GM12891 (cell line): ENCODE measurements around the gene TMEM135. TPM values are rescaled to one million over a fixed set of nuclear protein-coding genes. Genes with fewer than 3 reads are reported as not detected.
"Not testable (repeated sequence)": the region's sequence is repeated elsewhere in the genome, so short reads cannot be mapped to it uniquely, and the experiment has no call there.

Experiments
- DNase-seq: peaks from one replicate; pipeline ENCODE4 v3.0.0; 2011; ENCODE audit warnings: low spot score; ENCODE audit not compliant: insufficient read length
- FAIRE-seq: peaks from 2 replicates; lab custom pipeline; 2011; peaks lifted over from hg19 to GRCh38; lab: Jason Lieb, UNC
- PAX5 ChIP-seq: IDR thresholded peaks from 2 replicates; pipeline ENCODE4 v1.6.1; 2011; ENCODE audit warnings: low read length, moderate library complexity, mild to moderate bottlenecking; ENCODE audit not compliant: insufficient read depth, severe bottlenecking
- POLR2A ChIP-seq: IDR thresholded peaks from 2 replicates; pipeline ENCODE4 v1.6.1; 2011; ENCODE audit warnings: low read depth, low read length, control low read depth
- POLR2AphosphoS5 ChIP-seq: IDR thresholded peaks from 2 replicates; pipeline ENCODE4 v1.6.1; 2011; ENCODE audit warnings: low read depth, low read length, control low read depth
- POU2F2 ChIP-seq: IDR thresholded peaks from 2 replicates; pipeline ENCODE4 v1.6.1; 2011; ENCODE audit warnings: low read depth, mild to moderate bottlenecking, control low read depth, low read length, moderate library complexity
- SPI1 ChIP-seq: IDR thresholded peaks from 2 replicates; pipeline ENCODE4 v1.6.1; 2011; ENCODE audit warnings: low read depth, low read length, control low read depth
- TAF1 ChIP-seq: IDR thresholded peaks from 2 replicates; pipeline ENCODE4 v1.6.1; 2011; ENCODE audit warnings: low read depth, low read length, control low read depth
- polyA plus RNA-seq: library from polyadenylated mRNA; unstranded; fragments of >200 nt; gene quantifications from one replicate; pipeline ENCODE4 v1.2.1, GENCODE V29; 2012; ENCODE audit warnings: low read depth, missing spikeins, inconsistent platforms; ENCODE audit not compliant: missing spikeins

Gene TMEM135
- 4.1 TPM for polyA plus RNA-seq

DNA sequence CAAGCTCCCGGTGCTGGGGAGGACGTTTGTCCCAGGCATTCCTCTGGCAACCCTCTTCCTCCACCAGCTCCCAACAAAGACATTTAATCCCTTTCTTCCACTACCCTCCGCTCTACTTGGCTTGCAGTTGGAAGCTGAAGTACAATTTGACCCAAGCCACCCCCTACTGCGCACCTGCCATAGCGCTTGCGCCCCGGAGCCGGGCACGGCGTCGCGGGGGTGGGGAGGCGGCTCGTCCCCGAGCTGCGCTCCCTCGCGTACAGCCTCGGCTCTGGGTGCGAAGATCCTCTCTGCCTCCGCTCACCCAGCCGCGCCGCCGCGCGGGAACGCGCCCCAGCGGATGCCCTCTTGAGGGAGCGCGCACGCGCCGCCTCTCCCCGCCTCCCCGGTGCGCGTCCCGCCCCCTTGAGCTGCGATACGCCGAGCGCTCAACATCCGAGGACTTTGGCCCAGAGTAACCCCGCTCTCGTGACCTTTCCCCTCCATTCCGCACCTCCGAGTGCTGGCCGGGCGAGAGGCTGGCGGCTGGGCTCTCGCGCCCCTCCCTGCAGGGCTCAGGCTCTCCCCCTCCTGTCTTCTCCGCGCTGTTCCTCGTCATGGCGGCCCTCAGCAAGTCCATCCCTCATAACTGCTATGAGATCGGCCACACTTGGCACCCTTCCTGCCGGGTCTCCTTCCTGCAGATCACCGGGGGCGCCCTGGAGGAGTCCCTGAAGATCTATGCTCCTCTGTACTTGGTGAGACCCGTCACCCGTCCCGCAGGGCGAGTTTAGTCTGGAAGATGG is at the start of gene TMEM135:
TMEM135 (plus strand) TSS at position 485 of the 785 bp plus-strand sequence; CDS start at position 597, 112 bp downstream.
- TF ChIP-seq POLR2A (peak; percentile 73), PAX5 (no peak), TAF1 (peak; percentile 47; the same call in 1 of the 2 replicates), POLR2AphosphoS5 (peak; percentile 55; the same call in 1 of the 2 replicates), SPI1 (no peak), POU2F2 (0 out of 2 replicates have a peak, but pooled peaks have one; percentile 9)
- FAIRE-seq (peak; percentile 99), DNase-seq (peak; percentile 93)

DNA sequence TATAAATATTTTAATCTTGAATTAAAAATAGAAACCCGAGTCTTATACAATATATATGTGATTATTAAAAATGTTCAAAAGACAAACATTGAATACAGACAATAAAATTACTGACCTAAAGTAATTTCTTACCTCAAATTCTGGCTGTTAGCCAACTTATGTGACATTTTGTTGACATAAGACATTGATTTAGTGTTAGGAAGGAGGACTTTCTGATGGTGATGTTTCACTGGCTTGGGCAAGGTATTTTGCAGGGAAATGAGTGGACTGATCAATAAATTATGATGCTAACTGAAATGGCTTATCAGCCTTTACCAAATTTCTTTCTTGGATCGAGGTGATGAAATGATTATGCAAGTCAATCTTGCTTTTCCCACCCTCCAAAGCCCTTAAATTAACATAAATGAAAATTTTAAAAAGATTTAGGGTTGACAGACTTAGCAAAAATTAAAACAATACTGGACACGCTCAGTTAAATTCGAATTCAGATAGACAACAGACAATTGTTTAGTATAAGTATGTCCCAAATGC is 49.3 kb upstream of the TMEM135 start:
- FAIRE-seq (no peak), DNase-seq (no peak)
- TF ChIP-seq SPI1 (no peak), POLR2AphosphoS5 (no peak), TAF1 (no peak), POLR2A (no peak), PAX5 (no peak), POU2F2 (no peak)

- TF ChIP-seq SPI1: no peak
- no peak for TF ChIP-seq PAX5
- TF ChIP-seq TAF1: no peak
- TF ChIP-seq POU2F2: no peak
- no peak for TF ChIP-seq POLR2AphosphoS5
- FAIRE-seq (no peak), DNase-seq (no peak)
These were observed 47.7 kb upstream of the TMEM135 start for GRCh38 chr11:86990031-86990430.

- FAIRE-seq (no peak), DNase-seq (no peak)
- TF ChIP-seq POU2F2 (no peak), POLR2A (no peak), SPI1 (no peak), POLR2AphosphoS5 (no peak), TAF1 (no peak), PAX5 (no peak)
These were observed 47.2 kb upstream of the TMEM135 start for GRCh38 chr11:86990515-86990914.

DNA sequence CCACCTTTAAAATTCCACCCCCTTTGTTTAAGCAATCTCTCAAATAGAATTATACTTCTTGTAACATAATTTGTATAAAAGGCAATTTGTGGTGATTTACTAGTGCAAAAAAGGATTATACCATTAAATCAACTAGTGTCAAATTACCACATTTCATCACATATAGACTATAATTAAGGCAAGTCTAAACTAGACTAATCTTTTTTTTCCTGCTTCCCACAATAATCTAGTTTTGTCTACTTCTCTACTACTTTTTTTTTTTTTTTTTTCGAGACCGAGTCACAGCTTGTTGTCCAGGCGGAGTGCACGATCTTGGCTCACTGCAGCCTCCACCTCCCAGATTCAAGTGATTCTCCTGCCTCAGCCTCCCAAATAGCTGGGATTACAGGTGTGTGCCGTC is 46.4 kb upstream of the TMEM135 start:
- TF ChIP-seq TAF1: no peak
- no peak for TF ChIP-seq POLR2A
- TF ChIP-seq POLR2AphosphoS5: no peak
- no peak for TF ChIP-seq POU2F2
- no peak for TF ChIP-seq SPI1
- TF ChIP-seq PAX5: no peak
- FAIRE-seq: no peak
- no peak for DNase-seq

GRCh38 chr11:86992340-86992739 is 45.4 kb upstream of the TMEM135 start:
- FAIRE-seq, DNase-seq: not testable (repeated sequence)

DNA sequence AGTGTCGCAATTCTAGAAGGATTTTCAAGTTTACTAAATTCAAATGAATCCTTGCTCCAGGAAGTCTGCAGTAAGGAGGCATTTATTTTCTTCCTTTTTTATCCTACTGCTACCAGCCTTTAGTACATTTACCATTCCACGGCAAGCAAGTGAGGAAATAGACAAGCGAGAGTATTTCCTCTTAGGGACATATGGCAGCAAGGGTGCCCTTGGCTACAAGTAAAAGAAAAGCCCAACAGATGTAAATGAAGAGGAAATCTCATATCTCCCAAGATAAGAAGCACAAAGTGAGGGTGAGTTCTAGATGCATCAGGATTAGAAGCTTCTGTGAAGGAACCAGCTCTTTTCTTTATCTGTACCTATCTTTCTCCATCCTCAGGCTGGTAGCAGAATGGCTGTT is 44.7 kb upstream of the TMEM135 start:
- FAIRE-seq: no peak
- TF ChIP-seq POLR2AphosphoS5 (no peak), POU2F2 (no peak), POLR2A (no peak), TAF1 (no peak), SPI1 (no peak), PAX5 (no peak)
- no peak for DNase-seq

DNA sequence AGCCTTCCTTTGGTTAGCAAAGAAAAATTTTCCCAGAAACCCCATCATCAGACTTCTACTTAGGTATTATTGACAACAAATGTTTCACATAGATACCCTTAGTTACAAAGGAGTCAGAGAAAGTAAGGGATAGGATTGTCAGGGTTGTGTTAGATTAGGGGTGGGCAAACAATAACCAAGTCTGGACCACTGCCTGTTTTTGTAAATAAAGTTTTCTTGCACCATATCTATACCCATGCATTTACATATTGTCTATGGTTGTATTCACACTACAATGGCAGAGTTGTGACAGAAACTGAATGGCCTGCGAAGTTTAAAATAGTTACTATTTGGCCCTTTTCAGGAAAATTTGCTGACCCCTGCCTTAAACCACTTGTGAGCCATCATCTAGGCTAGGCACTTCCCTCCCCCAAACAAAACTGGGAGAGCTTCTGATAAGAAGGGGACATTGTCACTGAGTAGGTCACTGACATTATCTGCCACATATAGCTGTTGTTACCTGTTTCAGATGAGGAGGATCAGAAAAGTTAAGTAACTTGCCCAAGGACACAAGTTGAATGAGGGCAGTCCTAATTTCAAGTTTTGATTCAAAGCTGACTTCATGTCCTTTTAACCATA is 40.7 kb upstream of the TMEM135 start:
- TF ChIP-seq SPI1 (no peak), TAF1 (no peak), POLR2A (no peak), POU2F2 (no peak), PAX5 (no peak), POLR2AphosphoS5 (no peak)
- no peak for DNase-seq
- FAIRE-seq: no peak

- no peak for DNase-seq
- TF ChIP-seq POLR2A (no peak), POU2F2 (no peak), POLR2AphosphoS5 (no peak), SPI1 (no peak), TAF1 (no peak), PAX5 (no peak)
These were observed 38.3 kb upstream of the TMEM135 start for GRCh38 chr11:86999388-86999787.

More at GRCh38 chr11:86999388-86999787, 38.3 kb upstream of the TMEM135 start:
- no peak for FAIRE-seq
